ENCODE results near the gene ITPR2.

DNA sequence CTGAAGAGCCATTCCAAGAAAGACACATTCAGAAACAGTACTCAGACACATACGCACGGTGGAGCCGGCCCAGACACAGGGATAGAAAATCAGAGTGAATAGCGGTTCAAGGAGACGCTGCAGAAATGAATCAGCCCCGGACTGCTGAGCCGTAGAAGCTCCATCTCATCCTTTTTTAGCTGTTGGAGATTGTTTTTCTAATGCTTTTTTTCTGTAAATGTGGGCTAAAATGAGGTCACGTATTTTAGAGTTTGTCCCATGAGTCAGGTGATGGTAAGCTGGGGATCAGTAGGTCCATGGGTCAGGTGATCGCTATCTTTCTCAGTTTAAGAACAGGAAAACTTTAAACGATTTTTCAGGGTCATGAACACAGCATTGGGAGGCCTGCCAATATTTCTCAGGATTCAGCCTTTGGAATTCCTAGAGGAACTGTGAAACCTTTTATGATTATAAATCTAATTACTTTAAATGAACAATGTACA lies 202.4 kb downstream of the ITPR2 start:
- TF ChIP-seq, protein P1, sequence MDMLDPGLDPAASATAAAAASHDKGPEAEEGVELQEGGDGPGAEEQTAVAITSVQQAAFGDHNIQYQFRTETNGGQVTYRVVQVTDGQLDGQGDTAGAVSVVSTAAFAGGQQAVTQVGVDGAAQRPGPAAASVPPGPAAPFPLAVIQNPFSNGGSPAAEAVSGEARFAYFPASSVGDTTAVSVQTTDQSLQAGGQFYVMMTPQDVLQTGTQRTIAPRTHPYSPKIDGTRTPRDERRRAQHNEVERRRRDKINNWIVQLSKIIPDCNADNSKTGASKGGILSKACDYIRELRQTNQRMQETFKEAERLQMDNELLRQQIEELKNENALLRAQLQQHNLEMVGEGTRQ (IDR thresholded peaks at IDR 0.05) = peak; percentile 68
- TF ChIP-seq RNF2 (IDR thresholded peaks at IDR 0.05; ENCODE audit: borderline replicate concordance, low read depth) = no peak
- TF ChIP-seq, protein P2, sequence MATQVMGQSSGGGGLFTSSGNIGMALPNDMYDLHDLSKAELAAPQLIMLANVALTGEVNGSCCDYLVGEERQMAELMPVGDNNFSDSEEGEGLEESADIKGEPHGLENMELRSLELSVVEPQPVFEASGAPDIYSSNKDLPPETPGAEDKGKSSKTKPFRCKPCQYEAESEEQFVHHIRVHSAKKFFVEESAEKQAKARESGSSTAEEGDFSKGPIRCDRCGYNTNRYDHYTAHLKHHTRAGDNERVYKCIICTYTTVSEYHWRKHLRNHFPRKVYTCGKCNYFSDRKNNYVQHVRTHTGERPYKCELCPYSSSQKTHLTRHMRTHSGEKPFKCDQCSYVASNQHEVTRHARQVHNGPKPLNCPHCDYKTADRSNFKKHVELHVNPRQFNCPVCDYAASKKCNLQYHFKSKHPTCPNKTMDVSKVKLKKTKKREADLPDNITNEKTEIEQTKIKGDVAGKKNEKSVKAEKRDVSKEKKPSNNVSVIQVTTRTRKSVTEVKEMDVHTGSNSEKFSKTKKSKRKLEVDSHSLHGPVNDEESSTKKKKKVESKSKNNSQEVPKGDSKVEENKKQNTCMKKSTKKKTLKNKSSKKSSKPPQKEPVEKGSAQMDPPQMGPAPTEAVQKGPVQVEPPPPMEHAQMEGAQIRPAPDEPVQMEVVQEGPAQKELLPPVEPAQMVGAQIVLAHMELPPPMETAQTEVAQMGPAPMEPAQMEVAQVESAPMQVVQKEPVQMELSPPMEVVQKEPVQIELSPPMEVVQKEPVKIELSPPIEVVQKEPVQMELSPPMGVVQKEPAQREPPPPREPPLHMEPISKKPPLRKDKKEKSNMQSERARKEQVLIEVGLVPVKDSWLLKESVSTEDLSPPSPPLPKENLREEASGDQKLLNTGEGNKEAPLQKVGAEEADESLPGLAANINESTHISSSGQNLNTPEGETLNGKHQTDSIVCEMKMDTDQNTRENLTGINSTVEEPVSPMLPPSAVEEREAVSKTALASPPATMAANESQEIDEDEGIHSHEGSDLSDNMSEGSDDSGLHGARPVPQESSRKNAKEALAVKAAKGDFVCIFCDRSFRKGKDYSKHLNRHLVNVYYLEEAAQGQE (IDR thresholded peaks at IDR 0.05) = no peak
- TF ChIP-seq, protein P3, sequence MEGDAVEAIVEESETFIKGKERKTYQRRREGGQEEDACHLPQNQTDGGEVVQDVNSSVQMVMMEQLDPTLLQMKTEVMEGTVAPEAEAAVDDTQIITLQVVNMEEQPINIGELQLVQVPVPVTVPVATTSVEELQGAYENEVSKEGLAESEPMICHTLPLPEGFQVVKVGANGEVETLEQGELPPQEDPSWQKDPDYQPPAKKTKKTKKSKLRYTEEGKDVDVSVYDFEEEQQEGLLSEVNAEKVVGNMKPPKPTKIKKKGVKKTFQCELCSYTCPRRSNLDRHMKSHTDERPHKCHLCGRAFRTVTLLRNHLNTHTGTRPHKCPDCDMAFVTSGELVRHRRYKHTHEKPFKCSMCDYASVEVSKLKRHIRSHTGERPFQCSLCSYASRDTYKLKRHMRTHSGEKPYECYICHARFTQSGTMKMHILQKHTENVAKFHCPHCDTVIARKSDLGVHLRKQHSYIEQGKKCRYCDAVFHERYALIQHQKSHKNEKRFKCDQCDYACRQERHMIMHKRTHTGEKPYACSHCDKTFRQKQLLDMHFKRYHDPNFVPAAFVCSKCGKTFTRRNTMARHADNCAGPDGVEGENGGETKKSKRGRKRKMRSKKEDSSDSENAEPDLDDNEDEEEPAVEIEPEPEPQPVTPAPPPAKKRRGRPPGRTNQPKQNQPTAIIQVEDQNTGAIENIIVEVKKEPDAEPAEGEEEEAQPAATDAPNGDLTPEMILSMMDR (IDR thresholded peaks at IDR 0.05) = no peak
- TF ChIP-seq, protein P4, sequence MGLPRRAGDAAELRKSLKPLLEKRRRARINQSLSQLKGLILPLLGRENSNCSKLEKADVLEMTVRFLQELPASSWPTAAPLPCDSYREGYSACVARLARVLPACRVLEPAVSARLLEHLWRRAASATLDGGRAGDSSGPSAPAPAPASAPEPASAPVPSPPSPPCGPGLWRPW (IDR thresholded peaks at IDR 0.05) = no peak
- no peak for TF ChIP-seq SREBF2 (IDR thresholded peaks at IDR 0.05)
- TF ChIP-seq, protein P5, sequence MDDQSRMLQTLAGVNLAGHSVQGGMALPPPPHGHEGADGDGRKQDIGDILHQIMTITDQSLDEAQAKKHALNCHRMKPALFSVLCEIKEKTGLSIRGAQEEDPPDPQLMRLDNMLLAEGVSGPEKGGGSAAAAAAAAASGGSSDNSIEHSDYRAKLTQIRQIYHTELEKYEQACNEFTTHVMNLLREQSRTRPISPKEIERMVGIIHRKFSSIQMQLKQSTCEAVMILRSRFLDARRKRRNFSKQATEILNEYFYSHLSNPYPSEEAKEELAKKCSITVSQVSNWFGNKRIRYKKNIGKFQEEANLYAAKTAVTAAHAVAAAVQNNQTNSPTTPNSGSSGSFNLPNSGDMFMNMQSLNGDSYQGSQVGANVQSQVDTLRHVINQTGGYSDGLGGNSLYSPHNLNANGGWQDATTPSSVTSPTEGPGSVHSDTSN (IDR thresholded peaks at IDR 0.05) = no peak
- TF ChIP-seq, protein P6, sequence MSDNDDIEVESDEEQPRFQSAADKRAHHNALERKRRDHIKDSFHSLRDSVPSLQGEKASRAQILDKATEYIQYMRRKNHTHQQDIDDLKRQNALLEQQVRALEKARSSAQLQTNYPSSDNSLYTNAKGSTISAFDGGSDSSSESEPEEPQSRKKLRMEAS (IDR thresholded peaks at IDR 0.05) = no peak
- no peak for TF ChIP-seq POLR2A (IDR thresholded peaks at IDR 0.05; ENCODE audit: low read length)
- no peak for TF ChIP-seq TP53 (CRISPR knock-in tag; IDR thresholded peaks at IDR 0.05)

Data from A549 (cell line).